HG03159 (cell line): ENCODE data around the gene ASS1.

Experiments used
- ATAC-seq: cut with Tn5 transposase; IDR thresholded peaks from one replicate; pipeline ENCODE4 v1.9.1; 2021; ENCODE audit warnings: mild to moderate bottlenecking, moderate library complexity; ENCODE audit not compliant: unreplicated experiment

ASS1 gene

DNA sequence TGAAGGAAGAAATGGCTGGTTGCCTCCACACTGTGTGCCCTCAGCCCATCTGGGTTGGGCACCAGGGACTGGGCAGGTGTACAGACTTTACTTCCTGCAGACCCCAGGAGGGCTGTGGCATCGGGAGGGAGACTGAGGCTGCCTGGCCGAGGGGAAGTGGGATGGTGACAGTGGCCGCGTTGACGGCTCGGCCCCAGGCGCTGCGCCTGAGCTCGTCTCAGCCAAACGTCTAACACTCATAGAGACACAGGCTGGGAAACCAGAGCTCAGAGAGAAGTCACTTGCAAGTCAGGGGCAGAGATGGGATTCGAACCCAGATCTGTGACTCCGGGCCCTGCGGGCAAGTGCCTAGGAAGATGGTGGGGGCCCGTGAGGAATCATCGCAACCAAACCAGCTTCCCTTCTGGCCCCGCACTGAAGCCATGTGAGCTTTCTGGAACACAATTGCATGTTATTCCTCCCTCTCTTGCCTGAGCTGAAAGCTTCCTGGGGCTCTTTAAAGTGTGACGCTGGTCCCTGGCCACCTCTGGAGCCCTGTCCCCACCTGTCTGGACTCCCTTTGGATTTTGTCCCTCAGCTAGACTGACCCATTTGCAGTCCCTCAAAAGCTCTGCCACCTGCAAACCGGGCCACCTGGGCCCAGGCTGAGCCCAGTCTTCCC is 81.6 kb downstream of the ASS1 start:
- ATAC-seq = no peak

DNA sequence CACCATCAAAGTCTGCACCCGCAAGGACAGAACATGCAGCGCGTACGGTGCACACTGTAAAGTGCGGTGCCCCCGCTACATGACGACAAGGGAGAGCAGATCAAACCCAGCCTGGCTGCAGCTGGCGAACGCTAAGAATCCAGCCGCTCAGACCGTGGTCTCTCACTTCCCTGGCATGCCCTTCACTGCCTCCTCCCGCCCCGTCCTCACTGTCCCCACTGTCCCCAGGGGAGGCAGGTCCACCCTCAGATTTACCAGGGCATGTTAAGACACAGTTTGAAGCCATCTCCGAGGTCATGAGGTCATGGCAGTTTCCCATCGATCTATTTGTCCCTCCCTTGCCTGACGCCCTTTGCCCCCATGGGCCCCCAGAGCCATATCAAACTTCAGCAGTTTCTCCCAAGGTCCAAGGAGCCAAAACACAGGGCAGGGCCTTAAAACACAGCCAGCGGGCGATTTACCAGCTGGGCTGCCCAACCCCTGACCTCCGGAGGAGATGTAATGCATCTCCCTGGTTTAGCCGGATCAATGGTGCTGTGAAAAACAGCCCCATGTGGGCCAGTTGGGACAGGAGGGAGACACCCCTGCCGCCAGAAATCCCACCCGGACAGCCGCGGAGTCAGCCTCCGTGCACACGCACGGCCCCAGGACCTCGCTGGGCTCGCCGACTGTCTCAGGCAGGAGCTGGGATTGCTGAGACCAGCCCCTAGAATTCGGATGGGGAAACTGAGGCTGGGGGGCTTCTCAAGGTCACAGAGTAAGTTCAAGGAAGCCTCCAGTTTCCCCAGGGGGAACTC is 82.3 kb downstream of the ASS1 start:
- ATAC-seq = no peak

DNA sequence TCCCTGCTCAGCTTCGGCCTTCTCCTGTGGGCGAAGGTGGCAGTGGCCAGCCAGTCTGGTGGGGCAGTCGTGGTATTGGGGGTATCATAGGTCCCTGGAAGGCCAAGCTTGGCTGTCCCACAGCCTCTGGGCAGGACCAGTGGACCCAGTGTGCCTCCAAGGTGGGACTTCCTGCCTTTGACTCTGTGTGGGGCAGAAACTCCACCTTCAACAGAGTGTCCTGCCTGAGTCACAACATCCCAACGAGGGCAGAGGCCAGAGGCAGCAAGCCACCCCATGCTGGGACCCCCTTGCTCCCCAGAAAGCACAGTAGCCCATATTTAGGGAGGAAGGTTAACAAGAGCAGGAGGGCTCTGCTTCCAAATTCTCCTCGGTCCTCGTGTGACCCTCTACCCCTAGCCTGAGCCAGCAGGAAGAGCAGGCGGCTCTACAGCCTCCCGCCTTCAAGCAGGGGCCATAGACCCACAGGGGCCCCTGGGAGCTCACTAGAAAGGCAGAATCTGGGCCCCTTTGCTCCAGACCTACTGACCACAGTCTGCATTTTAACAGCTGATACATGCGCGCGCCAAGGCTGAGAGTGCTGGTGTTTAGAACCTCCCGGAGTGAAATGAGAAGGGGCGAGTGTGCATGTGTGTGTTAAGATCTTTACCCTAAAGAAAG is 83.0 kb downstream of the ASS1 start:
- ATAC-seq = no peak

DNA sequence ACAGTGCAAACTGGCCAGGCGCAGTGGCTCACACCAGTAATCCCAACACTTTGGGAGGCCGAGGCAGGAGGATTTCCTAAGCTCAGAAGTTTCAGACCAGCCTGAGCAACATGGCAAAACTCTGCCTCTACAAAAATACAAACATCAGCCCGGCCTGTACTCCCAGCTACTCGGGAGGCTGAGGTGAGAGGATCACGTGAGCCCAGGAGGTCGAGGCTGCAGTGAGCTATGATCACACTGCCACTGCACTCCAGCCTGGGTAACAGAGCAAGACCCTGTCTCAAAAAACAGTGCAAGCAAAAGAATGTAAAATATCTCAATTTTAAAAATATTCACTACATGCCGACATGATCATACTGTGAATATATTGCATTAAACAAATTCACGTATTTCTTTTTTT is 83.9 kb downstream of the ASS1 start:
- ATAC-seq = no peak

DNA sequence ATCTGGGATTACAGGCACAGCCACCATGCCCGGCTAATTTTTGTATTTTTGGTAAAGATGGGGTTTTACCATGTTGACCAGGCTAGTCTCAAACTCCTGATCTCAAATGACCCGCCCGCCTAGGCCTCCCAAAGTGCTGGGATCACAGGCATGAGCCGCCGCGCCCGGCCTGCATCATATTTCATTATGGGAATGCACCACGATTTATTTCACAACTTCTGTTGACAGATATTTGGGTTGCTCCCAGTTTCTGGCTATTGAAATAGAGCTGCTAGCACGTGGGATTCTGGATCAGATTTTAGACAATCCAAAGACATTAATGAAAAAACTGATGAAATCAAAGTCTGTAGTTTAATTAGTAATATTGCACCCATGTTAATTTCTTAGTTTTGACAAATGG is 86.2 kb downstream of the ASS1 start:
- no peak for ATAC-seq

DNA sequence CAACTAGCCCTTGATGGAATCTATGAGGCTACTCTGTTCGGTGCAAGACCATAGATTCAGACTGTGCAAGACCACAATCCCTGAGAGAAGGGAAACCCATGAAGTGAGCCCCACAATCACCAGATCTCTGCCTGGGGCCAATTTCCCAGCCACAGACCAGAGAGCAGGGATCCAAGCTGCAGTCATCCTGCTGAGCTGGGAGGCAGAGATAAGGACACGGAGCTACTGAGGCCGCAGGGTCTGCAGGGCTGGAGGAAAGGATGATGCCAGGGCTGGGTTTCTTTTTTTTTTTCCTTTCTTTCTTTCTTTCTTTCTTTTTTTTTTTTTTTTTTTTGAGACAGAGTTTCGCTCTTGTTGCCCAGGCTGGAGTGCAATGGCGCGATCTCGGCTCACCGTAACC is 86.9 kb downstream of the ASS1 start:
- ATAC-seq = no peak

DNA sequence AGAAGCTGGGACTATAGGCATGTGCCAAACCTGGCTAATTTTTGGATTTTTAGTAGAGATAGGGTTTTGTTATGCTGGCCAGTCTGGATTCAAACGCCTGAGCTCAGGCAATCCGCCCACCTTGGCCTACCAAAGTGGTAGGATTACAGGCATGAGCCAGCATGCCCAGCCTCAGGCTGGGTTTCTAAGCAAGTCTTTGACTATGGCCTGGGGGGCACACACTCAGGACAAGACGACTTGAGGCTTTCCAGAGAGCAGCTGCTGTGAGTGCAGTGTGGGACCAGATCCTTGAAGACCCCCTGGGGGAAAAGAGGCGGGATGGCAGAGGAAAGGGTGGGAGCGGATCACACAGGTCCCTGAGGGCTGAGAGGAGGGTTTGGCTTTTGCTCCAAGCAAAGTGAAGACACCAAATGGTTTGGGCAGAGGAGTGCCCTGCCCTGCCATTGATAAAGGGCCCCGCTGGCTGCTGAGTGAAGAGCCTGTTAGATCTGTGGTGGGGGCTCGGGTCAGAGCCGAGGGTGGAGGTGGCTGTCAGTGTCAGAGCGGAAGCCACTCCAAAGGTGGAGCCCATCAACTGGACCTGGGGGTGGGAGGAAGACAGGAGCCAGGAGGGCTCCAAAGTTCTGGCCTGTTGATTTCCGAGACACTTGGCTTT is 87.8 kb downstream of the ASS1 start:
- no peak for ATAC-seq

DNA sequence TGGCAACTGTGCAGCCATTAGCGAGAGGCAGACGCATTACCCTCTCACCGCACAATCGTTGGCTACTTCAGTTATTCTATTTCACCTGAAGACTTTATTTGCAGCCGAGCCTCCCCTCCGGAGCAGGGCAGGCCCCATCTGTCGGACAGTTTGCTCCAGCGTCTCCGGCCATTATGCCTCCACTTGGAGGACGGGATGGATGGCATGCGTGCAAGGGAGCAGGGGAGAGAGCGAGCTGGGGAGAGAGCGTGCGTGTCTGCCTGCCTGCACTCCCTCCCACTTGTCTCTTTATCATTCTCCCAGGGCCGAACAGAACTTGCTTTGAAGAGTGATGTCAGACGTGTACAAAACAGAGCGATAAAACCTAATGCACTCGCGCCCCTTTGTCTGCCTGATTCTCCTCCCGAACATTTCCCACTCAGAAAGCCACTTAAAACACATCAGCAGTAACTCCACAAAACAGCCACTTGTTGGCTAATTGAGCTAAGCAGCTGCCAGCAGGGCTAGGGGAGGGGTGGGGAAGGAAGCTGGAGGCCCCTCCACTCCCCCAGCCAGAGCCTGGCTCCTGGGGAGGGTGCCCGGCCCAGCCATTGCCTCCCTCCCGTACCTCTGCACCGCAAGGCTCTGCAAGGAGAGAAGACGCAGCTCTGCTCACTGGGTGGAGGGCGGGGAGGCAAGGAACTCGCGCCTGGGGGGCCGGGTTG is 91.2 kb downstream of the ASS1 start:
- no peak for ATAC-seq

DNA sequence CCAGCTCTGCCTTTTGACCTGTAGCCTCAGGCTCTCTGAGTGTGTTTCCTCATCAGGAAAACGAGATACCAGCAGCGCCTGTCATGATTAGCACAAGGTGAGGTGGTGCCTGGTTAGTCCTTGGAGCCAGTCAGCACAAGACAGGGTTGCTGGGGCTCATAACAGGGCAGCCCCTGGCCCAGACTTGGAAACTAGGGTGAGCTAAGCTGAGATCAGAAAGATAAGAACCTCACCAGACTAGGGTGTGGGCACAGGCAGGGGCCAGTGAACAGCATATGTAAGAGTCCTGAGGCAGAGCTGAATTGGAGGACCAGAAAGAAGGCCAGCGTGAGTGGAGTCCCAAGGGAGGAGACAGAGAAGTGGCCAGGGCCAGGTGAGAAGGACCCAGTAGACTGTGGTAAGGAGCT is 91.9 kb downstream of the ASS1 start:
- no peak for ATAC-seq

DNA sequence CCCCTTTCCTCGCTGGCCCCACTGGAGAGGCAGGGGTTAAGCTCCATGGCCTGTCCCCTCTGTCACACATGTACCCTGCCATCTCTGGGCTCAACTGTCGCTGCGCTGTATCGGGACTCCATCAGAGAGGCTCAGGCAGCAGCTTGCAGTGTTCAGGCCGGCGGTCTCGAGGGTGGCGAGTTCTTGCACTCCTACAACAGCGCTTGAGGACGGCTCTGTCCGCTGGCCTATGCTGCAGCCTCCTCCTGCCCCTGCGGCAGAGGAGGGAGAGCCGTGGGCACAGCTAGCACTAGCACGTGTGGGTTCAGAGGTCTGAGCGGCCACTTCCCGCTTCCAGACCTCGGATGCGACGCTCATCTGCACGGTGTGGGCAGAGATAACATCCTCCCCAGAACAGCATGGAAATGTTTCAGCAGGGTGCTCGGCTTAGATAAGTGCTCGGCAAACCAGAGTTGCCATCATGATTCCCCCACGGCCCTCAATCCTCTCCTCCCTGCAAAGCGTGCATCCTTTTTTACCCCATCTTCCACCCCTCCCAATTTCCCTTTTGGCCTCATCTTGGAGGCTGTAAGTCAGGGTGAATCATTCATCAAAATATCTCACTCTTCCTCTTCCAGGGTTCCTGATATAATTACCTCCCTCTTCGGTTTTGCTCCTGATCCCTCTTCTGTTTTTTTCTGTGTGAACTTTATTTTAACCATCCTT is 92.7 kb downstream of the ASS1 start:
- no peak for ATAC-seq

DNA sequence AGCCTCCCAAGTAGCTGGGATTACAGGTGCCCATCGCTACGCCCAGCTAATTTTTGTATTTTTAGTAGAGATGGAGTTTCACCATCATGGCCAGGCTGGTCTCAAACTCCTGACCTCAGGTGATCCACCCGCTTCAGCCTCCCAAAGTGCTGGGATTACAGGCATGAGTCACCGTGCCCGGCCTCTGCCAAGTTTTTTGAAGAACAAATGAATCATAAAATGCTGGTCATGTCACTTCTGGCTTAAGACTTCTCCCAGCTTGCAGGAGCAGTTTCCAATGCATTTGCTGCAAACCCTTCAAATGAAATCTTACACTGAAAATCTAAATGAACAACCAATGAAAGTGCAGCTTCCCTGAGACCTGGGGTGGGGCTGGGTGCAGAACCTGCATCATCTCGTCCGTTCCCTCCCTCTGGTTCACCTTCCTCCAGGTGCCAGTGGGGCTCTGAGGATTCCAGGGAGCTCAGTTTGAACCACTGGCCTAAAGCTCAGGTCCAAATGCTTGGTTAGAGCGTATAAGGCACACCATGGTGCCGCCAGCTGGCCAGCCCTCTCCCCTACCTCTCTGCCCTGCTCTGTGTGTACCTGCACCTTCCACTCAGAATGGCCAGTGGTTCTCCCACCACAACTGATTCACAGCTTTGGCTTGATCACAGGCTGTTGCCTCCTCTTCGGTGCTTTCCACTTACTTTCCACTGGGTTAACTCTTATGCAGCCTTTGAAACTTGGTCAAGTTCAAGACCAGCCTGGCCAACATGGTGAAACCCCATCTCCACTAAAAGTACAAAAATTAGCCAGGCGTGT is 94.9 kb downstream of the ASS1 start:
- no peak for ATAC-seq

DNA sequence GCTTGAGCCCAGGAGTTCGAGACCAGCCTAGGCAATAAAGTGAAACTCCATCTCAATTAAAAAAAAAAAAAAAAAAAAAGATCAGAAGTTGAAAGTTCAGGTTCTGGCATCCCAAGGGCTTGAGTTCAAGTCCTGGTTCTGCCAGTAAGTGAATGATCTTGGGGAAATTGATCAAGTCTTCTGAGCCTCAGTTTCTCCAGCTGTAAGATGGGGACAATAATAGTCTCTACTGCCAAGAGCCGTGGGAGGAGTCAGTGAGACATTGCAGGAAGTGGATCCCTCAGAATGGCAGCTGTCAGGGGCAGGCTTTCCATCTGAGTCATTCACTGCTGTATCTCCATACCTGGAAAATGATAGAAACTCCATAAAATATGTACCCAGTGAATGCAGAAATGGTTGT is 96.8 kb downstream of the ASS1 start:
- no peak for ATAC-seq

DNA sequence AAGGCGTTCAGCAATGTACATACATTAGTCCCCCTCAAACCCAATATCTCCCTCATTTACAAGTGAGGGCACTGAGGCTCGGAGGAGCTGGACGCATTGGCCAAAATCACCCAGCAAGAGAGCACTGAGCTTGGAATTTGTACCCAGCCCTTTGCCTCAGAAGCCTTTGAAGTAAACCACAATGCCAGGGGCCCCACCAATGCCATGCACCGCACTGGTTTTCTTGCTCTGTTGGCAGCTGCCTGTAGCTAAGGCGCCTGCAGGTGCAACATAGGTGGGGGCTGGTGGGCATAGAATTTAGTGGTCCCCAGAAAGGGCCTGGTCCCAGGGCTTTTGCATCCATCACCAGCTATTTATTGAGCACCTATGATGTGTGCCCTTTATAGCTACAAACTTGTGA is 97.3 kb downstream of the ASS1 start:
- no peak for ATAC-seq

DNA sequence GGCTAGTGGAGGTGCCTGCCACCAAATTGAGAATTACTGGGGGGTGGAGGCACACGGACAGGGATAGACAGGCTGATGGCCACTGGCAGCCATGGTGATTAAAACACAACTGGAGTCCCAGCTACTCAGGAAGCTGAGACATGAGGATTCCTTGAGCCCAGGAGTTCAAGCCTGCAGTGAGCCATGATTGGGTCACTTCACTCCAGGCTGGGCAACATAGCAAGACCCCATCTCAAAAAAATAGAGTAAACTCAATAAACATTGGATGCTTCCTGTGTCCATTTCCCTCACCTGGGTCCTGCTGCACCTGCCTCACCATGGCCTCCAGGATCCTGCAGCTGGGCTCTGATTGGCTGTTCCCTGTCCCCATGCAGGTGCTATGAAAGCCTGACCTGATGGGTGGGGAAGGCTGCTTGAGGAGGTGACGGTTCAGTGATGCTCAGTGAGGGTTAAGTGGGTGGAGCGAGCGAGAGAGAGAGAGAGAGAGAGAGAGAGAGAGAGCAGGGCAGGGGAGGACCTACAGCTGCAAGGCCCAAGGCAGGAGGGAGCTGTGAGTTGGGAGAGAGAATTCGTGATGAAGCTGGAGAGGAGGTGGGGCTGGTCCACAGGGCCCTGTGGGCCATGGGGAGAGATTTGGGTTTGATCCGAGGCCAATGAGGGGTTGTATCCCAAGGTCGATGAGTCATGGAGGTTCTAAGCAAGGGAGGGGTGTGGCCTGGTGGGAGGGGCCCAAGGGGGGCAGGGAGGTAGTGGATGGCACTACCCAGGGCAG is 97.9 kb downstream of the ASS1 start:
- no peak for ATAC-seq

DNA sequence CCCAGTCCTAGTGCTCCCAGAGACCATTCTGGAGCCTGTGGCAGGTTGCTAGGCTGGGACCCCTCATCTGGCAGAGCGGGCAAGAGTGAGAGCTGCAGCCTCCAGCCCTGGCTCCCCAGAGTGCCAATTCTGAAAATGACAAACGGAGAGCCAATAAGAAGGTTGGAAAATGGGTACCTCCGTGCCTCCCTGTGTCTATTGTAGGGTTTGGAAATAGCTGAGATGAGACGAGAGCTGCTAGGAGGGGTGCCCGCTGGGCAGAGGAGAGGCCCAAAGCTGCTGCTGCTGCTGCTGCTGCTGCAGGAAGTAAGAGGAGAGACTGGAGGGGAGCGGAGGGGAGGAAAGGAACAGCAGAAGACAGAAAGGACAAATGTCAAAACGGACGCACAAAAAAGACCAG is 98.6 kb downstream of the ASS1 start:
- ATAC-seq = no peak

DNA sequence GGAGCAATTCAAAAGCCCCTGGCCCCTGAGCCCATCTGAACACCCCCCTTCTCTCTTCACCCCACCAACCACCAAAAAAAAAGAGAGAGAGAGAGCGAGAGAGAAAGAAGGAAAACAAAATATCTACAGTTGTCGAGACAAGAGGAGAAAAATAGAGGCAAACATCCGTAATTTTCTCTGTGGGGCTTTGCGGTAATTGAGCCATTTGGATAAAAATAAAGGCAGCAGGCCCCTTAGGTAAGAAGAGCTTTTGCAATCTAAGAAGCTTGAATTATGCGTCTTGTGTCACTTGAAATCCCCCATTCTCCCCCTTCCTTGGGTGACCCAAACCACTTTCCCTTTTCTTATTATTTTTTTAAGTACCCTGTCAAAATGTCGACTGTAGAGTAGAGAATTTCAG is 99.1 kb downstream of the ASS1 start:
- ATAC-seq = no peak

DNA sequence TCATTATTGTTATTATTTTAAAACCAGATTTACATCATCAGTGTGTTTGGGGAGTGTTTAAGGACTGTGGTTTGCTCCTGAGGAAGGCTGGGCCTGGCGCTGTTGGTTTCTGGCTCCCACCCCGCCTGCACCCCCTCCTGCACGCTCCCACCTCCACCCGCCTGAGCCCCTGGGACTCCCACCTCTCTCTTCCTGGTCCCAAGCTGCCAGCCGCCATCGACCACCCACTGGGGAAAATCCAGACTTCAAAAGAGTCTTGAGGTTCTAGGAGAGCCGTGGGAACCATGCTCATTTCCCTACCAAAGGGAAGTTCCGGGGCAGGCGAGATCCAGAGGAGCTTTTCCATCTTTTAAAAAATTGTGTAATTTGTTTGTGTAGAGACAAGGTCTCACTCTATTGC is 99.6 kb downstream of the ASS1 start:
- ATAC-seq = no peak

DNA sequence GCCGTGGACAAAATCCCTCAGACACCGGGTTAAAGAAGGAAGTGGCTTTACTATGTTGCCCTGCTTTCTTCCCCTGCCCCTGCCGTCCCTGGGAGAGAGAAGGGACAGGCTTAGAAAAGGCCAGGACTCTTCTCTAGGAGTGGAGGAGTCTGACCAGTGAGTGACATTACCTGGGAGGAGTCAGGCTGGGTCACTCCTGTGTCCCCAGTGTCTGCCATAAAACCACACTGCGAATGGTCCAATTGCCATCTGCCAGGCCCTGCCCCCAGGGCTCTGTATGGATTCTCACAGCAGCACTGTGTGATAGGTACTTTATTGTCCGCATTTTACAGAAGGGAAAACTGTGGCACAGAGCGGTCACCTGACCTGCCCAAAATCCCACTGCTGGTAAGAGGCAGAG is 103.3 kb downstream of the ASS1 start:
- ATAC-seq = no peak
